ENCODE measurements around the gene IL23A.
"Not testable (repeated sequence)": the region's sequence is repeated elsewhere in the genome, so short reads cannot be mapped to it uniquely, and the experiment has no call there.

Gene IL23A

DNA sequence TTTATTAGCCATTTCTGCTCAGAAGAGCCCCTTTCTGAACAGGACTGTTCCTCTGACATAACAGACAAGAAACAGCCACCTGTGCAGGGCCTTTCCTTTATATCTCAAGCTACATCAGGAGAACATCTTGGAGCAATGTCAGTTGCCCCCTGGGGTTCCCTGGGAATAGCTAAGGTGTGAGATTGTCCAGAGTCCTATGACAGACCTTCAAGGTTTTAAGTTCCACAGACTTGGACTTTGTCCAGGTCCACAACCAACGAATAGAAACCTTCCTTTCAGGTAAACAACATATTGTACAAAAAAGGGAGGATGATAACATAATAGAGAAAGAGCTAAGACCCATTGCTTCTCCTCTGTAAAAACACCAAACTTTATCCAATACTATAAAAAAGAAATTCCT is 2.9 kb downstream of the IL23A start:
- H3K4me1 ChIP-seq (ENCODE audit: low read depth, poor library complexity, severe bottlenecking) = peaks cover 48% of the 10 kb centered on the region
- H3K4me2 ChIP-seq = no peak overlapping the region
- H3K79me2 ChIP-seq (ENCODE audit: insufficient read depth, low read depth) = no peaks in the 10 kb centered on the region
- no peaks in the 10 kb centered on the region for H4K20me1 ChIP-seq (ENCODE audit: insufficient read depth)
- H3K9ac ChIP-seq = no peak overlapping the region
- H3K27me3 ChIP-seq (ENCODE audit: insufficient read depth, low read depth) = no peaks in the 10 kb centered on the region
- no peak overlapping the region for H2AFZ ChIP-seq (ENCODE audit: low read depth)
- no peak overlapping the region for H3K4me3 ChIP-seq (IDR thresholded peaks at IDR 0.05; ENCODE audit: insufficient read depth, low read depth, low read length)
- TF ChIP-seq, protein P1, sequence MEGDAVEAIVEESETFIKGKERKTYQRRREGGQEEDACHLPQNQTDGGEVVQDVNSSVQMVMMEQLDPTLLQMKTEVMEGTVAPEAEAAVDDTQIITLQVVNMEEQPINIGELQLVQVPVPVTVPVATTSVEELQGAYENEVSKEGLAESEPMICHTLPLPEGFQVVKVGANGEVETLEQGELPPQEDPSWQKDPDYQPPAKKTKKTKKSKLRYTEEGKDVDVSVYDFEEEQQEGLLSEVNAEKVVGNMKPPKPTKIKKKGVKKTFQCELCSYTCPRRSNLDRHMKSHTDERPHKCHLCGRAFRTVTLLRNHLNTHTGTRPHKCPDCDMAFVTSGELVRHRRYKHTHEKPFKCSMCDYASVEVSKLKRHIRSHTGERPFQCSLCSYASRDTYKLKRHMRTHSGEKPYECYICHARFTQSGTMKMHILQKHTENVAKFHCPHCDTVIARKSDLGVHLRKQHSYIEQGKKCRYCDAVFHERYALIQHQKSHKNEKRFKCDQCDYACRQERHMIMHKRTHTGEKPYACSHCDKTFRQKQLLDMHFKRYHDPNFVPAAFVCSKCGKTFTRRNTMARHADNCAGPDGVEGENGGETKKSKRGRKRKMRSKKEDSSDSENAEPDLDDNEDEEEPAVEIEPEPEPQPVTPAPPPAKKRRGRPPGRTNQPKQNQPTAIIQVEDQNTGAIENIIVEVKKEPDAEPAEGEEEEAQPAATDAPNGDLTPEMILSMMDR (conservative IDR thresholded peaks at IDR 0.05; ENCODE audit: low read depth, low read length) = no peak
- H3K36me3 ChIP-seq (ENCODE audit: insufficient read depth) = no peaks in the 10 kb centered on the region
- no peak overlapping the region; the same call in 1 of the 2 replicates for H3K27ac ChIP-seq

DNA sequence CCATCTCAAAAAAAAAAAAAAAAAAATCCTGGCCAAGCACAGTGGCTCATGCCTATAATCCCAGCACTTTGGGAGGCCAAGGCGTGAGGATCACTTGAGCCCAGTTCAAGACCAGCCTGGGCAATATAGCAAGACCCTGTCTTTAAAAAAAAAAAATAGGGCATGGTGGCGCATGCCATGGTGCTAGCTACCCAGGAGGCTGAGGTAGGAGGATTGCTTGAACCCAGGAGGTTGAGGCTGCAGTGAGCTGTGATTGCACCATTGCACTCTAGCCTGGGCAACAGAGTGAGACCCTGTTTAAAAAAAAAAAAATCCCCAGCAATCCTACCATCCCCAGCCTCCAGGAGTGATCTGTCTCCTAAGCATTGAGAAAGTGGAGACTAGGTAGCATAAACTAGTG is 3.6 kb downstream of the IL23A start:
- H3K4me1 ChIP-seq (ENCODE audit: low read depth, poor library complexity, severe bottlenecking) = peaks cover 42% of the 10 kb centered on the region
- H3K4me2 ChIP-seq = not testable (repeated sequence)

DNA sequence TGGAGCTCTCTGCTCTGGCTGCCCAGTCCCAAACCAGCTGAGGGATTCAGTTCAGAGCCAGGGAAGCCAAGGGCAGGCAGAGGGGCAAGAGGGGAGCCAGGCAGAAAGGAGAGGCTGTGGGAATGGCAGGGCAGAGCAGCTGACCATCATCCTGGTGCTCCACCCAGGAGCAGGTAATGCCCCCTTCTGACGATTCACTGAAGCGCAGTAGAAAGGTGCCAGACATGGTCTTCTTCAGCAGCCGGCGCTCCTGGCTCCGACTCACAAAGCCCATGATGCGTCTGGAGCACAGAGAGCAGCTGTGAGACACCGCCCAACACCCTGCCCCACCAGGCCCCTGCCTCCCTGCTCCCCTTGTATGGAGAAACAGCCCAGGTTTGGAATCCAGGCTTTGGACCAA is 8.0 kb downstream of the IL23A start:
- peaks cover 22% of the 10 kb centered on the region; the same call in 1 of the 2 replicates for H3K36me3 ChIP-seq (ENCODE audit: insufficient read depth)

More for the DNA sequence above, 3.6 kb downstream of the IL23A start:
- not testable (repeated sequence) for H3K27ac ChIP-seq; H4K20me1 ChIP-seq (ENCODE audit: insufficient read depth); H3K36me3 ChIP-seq (ENCODE audit: insufficient read depth); H3K9ac ChIP-seq; H3K4me3 ChIP-seq (IDR thresholded peaks at IDR 0.05; ENCODE audit: insufficient read depth, low read depth, low read length); H3K79me2 ChIP-seq (ENCODE audit: insufficient read depth, low read depth); H2AFZ ChIP-seq (ENCODE audit: low read depth); H3K27me3 ChIP-seq (ENCODE audit: insufficient read depth, low read depth)

DNA sequence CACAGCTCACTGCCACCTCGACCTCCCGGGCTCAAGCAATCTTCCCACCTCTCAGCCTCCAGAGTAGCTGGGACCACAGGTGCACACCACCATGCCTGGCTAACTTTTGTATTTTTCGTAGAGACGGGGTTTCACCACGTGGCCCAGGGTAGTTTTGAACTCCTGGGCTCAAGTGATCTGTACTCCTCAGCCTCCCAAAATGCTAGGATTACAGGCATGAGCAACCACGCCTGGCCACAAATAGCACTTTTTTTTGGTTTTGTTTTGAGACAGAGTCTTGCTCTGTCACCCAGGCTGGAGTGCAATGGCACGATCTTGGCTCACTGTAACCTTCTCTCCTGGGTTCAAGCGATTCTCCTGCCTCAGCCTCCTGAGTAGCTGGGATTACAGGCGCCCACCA is 8.6 kb downstream of the IL23A start:
- H2AFZ ChIP-seq (ENCODE audit: low read depth) = not testable (repeated sequence)

More for the DNA sequence above, 8.0 kb downstream of the IL23A start:
- Histone ChIP-seq H4K20me1 (ENCODE audit: insufficient read depth) (no peaks in the 10 kb centered on the region), H2AFZ (ENCODE audit: low read depth) (no peak overlapping the region), H3K9ac (no peak overlapping the region), H3K4me1 (ENCODE audit: low read depth, poor library complexity, severe bottlenecking) (peaks cover 2% of the 10 kb centered on the region), H3K27me3 (ENCODE audit: insufficient read depth, low read depth) (no peaks in the 10 kb centered on the region), H3K4me3 (IDR thresholded peaks at IDR 0.05; ENCODE audit: insufficient read depth, low read depth, low read length) (no peak overlapping the region), H3K79me2 (ENCODE audit: insufficient read depth, low read depth) (no peaks in the 10 kb centered on the region), H3K27ac (no peak overlapping the region), H3K4me2 (no peak overlapping the region)
- TF ChIP-seq, protein P1 (conservative IDR thresholded peaks at IDR 0.05; ENCODE audit: low read depth, low read length) = no peak

DNA sequence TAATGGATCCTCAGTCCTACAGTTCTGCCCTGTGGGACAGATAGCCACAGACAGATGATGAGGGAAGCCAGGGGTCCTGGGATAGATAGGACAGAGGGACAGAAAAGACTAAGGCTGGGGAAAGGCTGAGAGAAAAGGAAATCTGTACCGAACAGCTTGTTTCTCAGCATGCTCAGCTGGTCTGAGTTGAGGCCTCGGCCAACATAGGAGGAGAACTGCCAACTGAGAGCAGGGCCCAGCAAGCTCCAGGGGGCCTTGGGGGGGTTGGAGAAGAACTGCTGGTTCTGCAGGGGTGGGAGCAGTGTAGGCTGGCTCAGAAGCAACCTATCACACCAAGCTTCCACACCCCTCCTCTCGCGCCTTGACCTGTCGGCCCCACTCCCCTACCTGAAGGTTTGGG is 10.1 kb downstream of the IL23A start:
- H3K4me3 ChIP-seq (IDR thresholded peaks at IDR 0.05; ENCODE audit: insufficient read depth, low read depth, low read length) = no peak overlapping the region
- H3K4me1 ChIP-seq (ENCODE audit: low read depth, poor library complexity, severe bottlenecking) = no peaks in the 10 kb centered on the region
- no peaks in the 10 kb centered on the region for H4K20me1 ChIP-seq (ENCODE audit: insufficient read depth)
- H3K36me3 ChIP-seq (ENCODE audit: insufficient read depth) = peaks cover 22% of the 10 kb centered on the region; the same call in 1 of the 2 replicates
- TF ChIP-seq, protein P1 (conservative IDR thresholded peaks at IDR 0.05; ENCODE audit: low read depth, low read length) = no peak
- H3K79me2 ChIP-seq (ENCODE audit: insufficient read depth, low read depth) = no peaks in the 10 kb centered on the region
- H3K4me2 ChIP-seq = no peak overlapping the region
- no peaks in the 10 kb centered on the region for H3K27me3 ChIP-seq (ENCODE audit: insufficient read depth, low read depth)
- H3K9ac ChIP-seq = no peak overlapping the region
- no peak overlapping the region for H2AFZ ChIP-seq (ENCODE audit: low read depth)
- no peak overlapping the region for H3K27ac ChIP-seq

More for the DNA sequence above, 8.6 kb downstream of the IL23A start:
- H3K4me1 ChIP-seq (ENCODE audit: low read depth, poor library complexity, severe bottlenecking); H3K4me2 ChIP-seq; H3K27ac ChIP-seq; H4K20me1 ChIP-seq (ENCODE audit: insufficient read depth); H3K79me2 ChIP-seq (ENCODE audit: insufficient read depth, low read depth); H3K27me3 ChIP-seq (ENCODE audit: insufficient read depth, low read depth); H3K9ac ChIP-seq; H3K4me3 ChIP-seq (IDR thresholded peaks at IDR 0.05; ENCODE audit: insufficient read depth, low read depth, low read length): not testable (repeated sequence)
- peaks cover 22% of the 10 kb centered on the region; the same call in 1 of the 2 replicates for H3K36me3 ChIP-seq (ENCODE audit: insufficient read depth)
